Astrocyte (in vitro differentiated cells and primary cell): Measurements from ENCODE around the gene TPP1.

Experiments used
- CTCF ChIP-seq: IDR thresholded peaks from 2 replicates; pipeline ENCODE4 v1.5.1; 2011; ENCODE audit warnings: low read depth, mild to moderate bottlenecking, inconsistent platforms, low read length, moderate library complexity; ENCODE audit not compliant: insufficient read depth
- EZH2 ChIP-seq: IDR thresholded peaks from 2 replicates; pipeline ENCODE4 v1.6.1; 2012; ENCODE audit warnings: mild to moderate bottlenecking, low read length, inconsistent platforms; ENCODE audit not compliant: insufficient read depth

GRCh38 chr11:6655790-6656583, 36.8 kb upstream of the TPP1 start, which contains the start of gene DCHS1:
- TF ChIP-seq CTCF (no peak), EZH2 (no peak)
